Stimulated activated memory B cell treated with anti-CD40 and anti-IgM and Interleukin-4, amounts not matched to agents 10 μg/mL and 1 μg/mL and 100 μg/mL, for 72 hours (primary cell): ENCODE data around the gene RBBP8NL.

Source experiments
- ATAC-seq: fragments of 150-1000 bp; cut with Tn5 transposase; 2 replicates; pipeline ENCODE4 v1.10.0; 2021
- H3K27ac Mint-ChIP-seq: one replicate; pipeline ENCODE4 v1.8.0; 2022; ENCODE audit warnings: mild to moderate bottlenecking, mixed read lengths
- H3K27me3 Mint-ChIP-seq: one replicate; pipeline ENCODE4 v1.8.0; 2022; ENCODE audit warnings: mixed read lengths
- H3K36me3 Mint-ChIP-seq: one replicate; pipeline ENCODE4 v1.8.0; 2022; ENCODE audit warnings: mixed read lengths
- H3K4me1 Mint-ChIP-seq: one replicate; pipeline ENCODE4 v1.8.0; 2022; ENCODE audit warnings: mixed read lengths
- H3K4me3 Mint-ChIP-seq: one replicate; pipeline ENCODE4 v1.8.0; 2022; ENCODE audit warnings: mild to moderate bottlenecking, moderate library complexity, mixed read lengths
- H3K9me3 Mint-ChIP-seq: one replicate; pipeline ENCODE4 v1.8.0; 2022; ENCODE audit warnings: mixed read lengths

The RBBP8NL gene

GRCh38 chr20:62422636-62423325 is 4.6 kb downstream of the RBBP8NL start:
- H3K27me3 Mint-ChIP-seq, result peaks cover 33% of the 10 kb centered on the region
- no peak overlapping the region for H3K4me3 Mint-ChIP-seq
- H3K4me1 Mint-ChIP-seq, result no peaks in the 10 kb centered on the region
- peaks cover 4% of the 10 kb centered on the region for H3K9me3 Mint-ChIP-seq
- no peak overlapping the region for H3K27ac Mint-ChIP-seq
- no peaks in the 10 kb centered on the region for H3K36me3 Mint-ChIP-seq
- ATAC-seq, result no peak

GRCh38 chr20:62421716-62421990 is 5.7 kb downstream of the RBBP8NL start:
- Mint-ChIP-seq H3K9me3 (peaks cover 4% of the 10 kb centered on the region), H3K27me3 (peaks cover 43% of the 10 kb centered on the region), H3K4me3 (no peak overlapping the region), H3K36me3 (no peaks in the 10 kb centered on the region), H3K27ac (no peak overlapping the region), H3K4me1 (no peaks in the 10 kb centered on the region)
- no peak for ATAC-seq

GRCh38 chr20:62420846-62421715 is 6.3 kb downstream of the RBBP8NL start:
- Mint-ChIP-seq H3K4me1 (no peaks in the 10 kb centered on the region), H3K27ac (no peak overlapping the region), H3K9me3 (peaks cover 4% of the 10 kb centered on the region), H3K36me3 (no peaks in the 10 kb centered on the region), H3K27me3 (peaks cover 44% of the 10 kb centered on the region), H3K4me3 (no peak overlapping the region)
- no peak for ATAC-seq

GRCh38 chr20:62419759-62420158 is 7.6 kb downstream of the RBBP8NL start:
- H3K27ac Mint-ChIP-seq, result no peak overlapping the region

GRCh38 chr20:62418709-62419487 is 8.4 kb downstream of the RBBP8NL start:
- peaks cover 50% of the 10 kb centered on the region for H3K27me3 Mint-ChIP-seq
- no peaks in the 10 kb centered on the region for H3K36me3 Mint-ChIP-seq
- H3K4me3 Mint-ChIP-seq, result no peak overlapping the region
- H3K27ac Mint-ChIP-seq, result no peak overlapping the region
- H3K4me1 Mint-ChIP-seq, result no peaks in the 10 kb centered on the region
- H3K9me3 Mint-ChIP-seq, result peaks cover 4% of the 10 kb centered on the region
- no peak for ATAC-seq

More at GRCh38 chr20:62419759-62420158, 7.6 kb downstream of the RBBP8NL start:
- Mint-ChIP-seq H3K9me3 (peaks cover 4% of the 10 kb centered on the region), H3K36me3 (no peaks in the 10 kb centered on the region), H3K4me3 (no peak overlapping the region), H3K4me1 (no peaks in the 10 kb centered on the region), H3K27me3 (peaks cover 52% of the 10 kb centered on the region)
- no peak for ATAC-seq

GRCh38 chr20:62417981-62418708 is 9.2 kb downstream of the RBBP8NL start:
- no peak for ATAC-seq
- Mint-ChIP-seq H3K27ac (no peak overlapping the region), H3K4me3 (no peak overlapping the region)

GRCh38 chr20:62416651-62417637 is 10.4 kb downstream of the RBBP8NL start:
- Mint-ChIP-seq H3K9me3 (peaks cover 4% of the 10 kb centered on the region), H3K27ac (no peak overlapping the region), H3K4me3 (no peak overlapping the region), H3K4me1 (no peaks in the 10 kb centered on the region), H3K36me3 (no peaks in the 10 kb centered on the region), H3K27me3 (peaks cover 50% of the 10 kb centered on the region)
- ATAC-seq, result no peak

More at GRCh38 chr20:62417981-62418708, 9.2 kb downstream of the RBBP8NL start:
- Mint-ChIP-seq H3K36me3 (no peaks in the 10 kb centered on the region), H3K9me3 (peaks cover 4% of the 10 kb centered on the region), H3K27me3 (peaks cover 50% of the 10 kb centered on the region), H3K4me1 (no peaks in the 10 kb centered on the region)

- ATAC-seq, result no peak
- Mint-ChIP-seq H3K27me3 (peaks cover 50% of the 10 kb centered on the region), H3K4me1 (peaks cover under 1% of the 10 kb centered on the region), H3K4me3 (no peak overlapping the region), H3K36me3 (no peaks in the 10 kb centered on the region), H3K9me3 (no peaks in the 10 kb centered on the region), H3K27ac (no peak overlapping the region)
Measured at GRCh38 chr20:62415354-62416111, 11.8 kb downstream of the RBBP8NL start.

GRCh38 chr20:62413896-62414481 is 13.3 kb downstream of the RBBP8NL start:
- peaks cover 16% of the 10 kb centered on the region for H3K4me1 Mint-ChIP-seq
- no peak overlapping the region for H3K4me3 Mint-ChIP-seq
- H3K27me3 Mint-ChIP-seq, result peaks cover 41% of the 10 kb centered on the region
- no peak overlapping the region for H3K27ac Mint-ChIP-seq
- no peaks in the 10 kb centered on the region for H3K36me3 Mint-ChIP-seq
- no peaks in the 10 kb centered on the region for H3K9me3 Mint-ChIP-seq
- no peak for ATAC-seq

- no peak for ATAC-seq
- no peak overlapping the region for H3K27ac Mint-ChIP-seq
Measured at GRCh38 chr20:62413025-62413570, 14.2 kb downstream of the RBBP8NL start.

GRCh38 chr20:62412194-62413024 is 14.9 kb downstream of the RBBP8NL start:
- Mint-ChIP-seq H3K36me3 (no peaks in the 10 kb centered on the region), H3K27me3 (peaks cover 25% of the 10 kb centered on the region), H3K4me3 (no peak overlapping the region), H3K4me1 (peaks cover 28% of the 10 kb centered on the region), H3K9me3 (no peaks in the 10 kb centered on the region), H3K27ac (no peak overlapping the region)
- no peak for ATAC-seq

More at GRCh38 chr20:62413025-62413570, 14.2 kb downstream of the RBBP8NL start:
- Mint-ChIP-seq H3K27me3 (peaks cover 32% of the 10 kb centered on the region), H3K4me3 (no peak overlapping the region), H3K4me1 (peaks cover 23% of the 10 kb centered on the region), H3K9me3 (no peaks in the 10 kb centered on the region), H3K36me3 (no peaks in the 10 kb centered on the region)

GRCh38 chr20:62411479-62412193 is 15.7 kb downstream of the RBBP8NL start:
- Mint-ChIP-seq H3K4me1 (peaks cover 28% of the 10 kb centered on the region), H3K9me3 (no peaks in the 10 kb centered on the region), H3K27ac (no peak overlapping the region), H3K27me3 (peaks cover 19% of the 10 kb centered on the region), H3K4me3 (no peak overlapping the region), H3K36me3 (no peaks in the 10 kb centered on the region)
- ATAC-seq, result no peak
